Rectal smooth muscle tissue (tissue), 1 donor: ENCODE results near the gene ZMAT5.
"Not testable (repeated sequence)": the region's sequence is repeated elsewhere in the genome, so short reads cannot be mapped to it uniquely, and the experiment has no call there.

ENCODE experiments used
- H3K27ac ChIP-seq: one replicate; pipeline ENCODE4 v1.7.0; 2013; ENCODE audit warnings: low read depth, low read length, inconsistent platforms
- H3K27me3 ChIP-seq: one replicate; pipeline ENCODE4 v1.7.0; 2013; ENCODE audit warnings: low read length; ENCODE audit not compliant: control insufficient read depth, insufficient read depth
- H3K36me3 ChIP-seq: one replicate; pipeline ENCODE4 v1.7.0; 2013; ENCODE audit warnings: low read length; ENCODE audit not compliant: control insufficient read depth, insufficient read depth
- H3K4me1 ChIP-seq: one replicate; pipeline ENCODE4 v1.7.0; 2013; ENCODE audit warnings: low read length; ENCODE audit not compliant: control insufficient read depth, insufficient read depth
- H3K4me3 ChIP-seq: one replicate; pipeline ENCODE4 v1.7.0; 2013; ENCODE audit warnings: low read length
- H3K9ac ChIP-seq: one replicate; pipeline ENCODE4 v1.7.0; 2013; ENCODE audit warnings: low read length

ZMAT5 gene

DNA sequence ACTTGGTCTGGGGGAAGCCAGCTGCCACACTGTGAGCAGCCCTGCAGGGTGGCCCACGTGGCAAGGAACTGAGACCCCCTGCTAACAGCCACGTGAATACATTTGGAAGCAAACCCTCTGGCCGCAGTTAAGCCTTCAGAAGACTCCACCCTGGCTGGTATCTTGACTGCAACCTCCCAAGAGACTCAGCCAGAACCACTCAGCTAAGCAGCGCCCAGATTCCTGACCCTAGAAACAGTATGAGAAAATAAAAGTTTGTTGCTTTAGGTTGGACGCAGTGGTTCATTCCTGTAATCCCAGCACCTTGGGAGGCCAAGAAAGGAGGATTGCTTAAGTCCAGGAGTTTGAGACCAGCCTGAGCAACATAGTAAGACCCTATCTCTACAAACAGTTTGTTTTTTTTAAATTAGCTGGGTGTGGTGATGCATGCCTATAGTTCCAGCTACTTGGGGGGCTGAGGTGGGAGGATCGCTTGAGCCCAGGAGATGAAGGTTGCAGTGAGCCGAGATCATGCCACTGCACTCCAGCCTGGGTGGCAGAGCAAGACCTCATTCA lies 8.7 kb downstream of the ZMAT5 start:
- no peaks in the 10 kb centered on the region for H3K4me1 ChIP-seq
- no peak overlapping the region for H3K9ac ChIP-seq
- H3K36me3 ChIP-seq: peaks cover 4% of the 10 kb centered on the region
- no peak overlapping the region for H3K4me3 ChIP-seq
- H3K27ac ChIP-seq: no peak overlapping the region
- H3K27me3 ChIP-seq: no peaks in the 10 kb centered on the region

DNA sequence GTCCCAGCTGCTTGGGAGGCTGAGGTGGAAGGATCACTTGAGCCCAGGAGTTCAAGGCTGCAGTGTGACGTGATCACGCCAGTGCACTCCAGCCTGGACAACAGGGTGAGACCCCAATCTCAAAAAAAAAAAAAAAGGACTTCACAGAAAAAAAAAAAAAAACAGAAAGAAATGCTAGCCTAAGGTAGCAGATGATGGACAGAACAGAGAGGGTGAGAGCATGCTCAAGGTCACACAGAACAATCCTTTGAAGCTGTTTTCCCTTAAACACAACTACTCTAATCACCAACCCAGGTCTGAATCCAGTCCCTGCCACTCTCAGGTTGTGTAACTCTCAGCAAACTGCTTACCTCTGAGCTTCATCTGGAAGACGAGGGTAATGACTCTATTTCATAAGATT lies 9.7 kb downstream of the ZMAT5 start:
- Histone ChIP-seq H3K9ac (no peak overlapping the region), H3K27me3 (no peaks in the 10 kb centered on the region), H3K4me1 (no peaks in the 10 kb centered on the region), H3K36me3 (peaks cover 4% of the 10 kb centered on the region), H3K4me3 (no peak overlapping the region), H3K27ac (no peak overlapping the region)

DNA sequence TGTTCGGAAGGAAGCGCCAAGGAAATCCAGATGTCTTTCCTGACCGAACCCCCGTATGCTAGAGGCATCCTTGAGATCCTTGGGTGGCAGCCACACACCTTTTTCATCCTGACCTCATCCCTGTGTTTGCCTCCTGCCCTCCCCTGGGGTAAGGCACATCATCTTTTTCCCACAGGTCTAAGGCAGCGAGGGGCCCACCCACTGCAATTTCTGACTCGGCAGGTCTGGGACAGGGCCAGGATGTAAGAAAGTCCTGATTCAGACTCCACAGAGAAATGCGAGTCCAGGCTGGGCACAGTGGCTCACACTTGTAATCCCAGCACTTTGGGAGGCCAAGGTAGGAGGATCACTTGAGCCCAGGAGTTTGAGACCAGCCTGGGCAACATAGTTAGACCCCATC lies 10.5 kb downstream of the ZMAT5 start:
- Histone ChIP-seq H3K27ac (no peak overlapping the region), H3K4me1 (no peaks in the 10 kb centered on the region), H3K4me3 (no peak overlapping the region), H3K36me3 (peaks cover 4% of the 10 kb centered on the region), H3K27me3 (no peaks in the 10 kb centered on the region), H3K9ac (no peak overlapping the region)

DNA sequence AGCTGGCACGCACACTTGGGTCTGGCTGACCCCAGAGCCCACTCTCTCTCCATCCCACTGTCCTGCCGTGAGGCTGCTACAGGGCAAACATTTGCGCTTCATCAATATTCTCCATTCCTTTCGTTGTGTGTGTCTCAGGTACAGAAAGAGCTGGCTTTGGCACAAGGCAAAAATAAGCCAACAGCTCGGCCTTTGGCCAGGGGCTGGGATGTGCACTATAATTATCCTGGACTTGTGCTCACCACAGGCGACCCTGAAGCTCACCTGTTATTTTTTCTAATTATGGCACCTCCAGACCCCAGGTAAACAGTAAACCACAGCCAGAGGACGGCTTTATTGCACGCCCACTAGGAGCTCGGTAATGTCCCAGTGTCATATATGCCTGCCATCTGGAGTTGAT lies 10.9 kb downstream of the ZMAT5 start:
- H3K27me3 ChIP-seq: no peaks in the 10 kb centered on the region
- H3K36me3 ChIP-seq: peaks cover 4% of the 10 kb centered on the region
- no peak overlapping the region for H3K27ac ChIP-seq
- no peak overlapping the region for H3K4me3 ChIP-seq
- no peak overlapping the region for H3K9ac ChIP-seq
- H3K4me1 ChIP-seq: no peaks in the 10 kb centered on the region

DNA sequence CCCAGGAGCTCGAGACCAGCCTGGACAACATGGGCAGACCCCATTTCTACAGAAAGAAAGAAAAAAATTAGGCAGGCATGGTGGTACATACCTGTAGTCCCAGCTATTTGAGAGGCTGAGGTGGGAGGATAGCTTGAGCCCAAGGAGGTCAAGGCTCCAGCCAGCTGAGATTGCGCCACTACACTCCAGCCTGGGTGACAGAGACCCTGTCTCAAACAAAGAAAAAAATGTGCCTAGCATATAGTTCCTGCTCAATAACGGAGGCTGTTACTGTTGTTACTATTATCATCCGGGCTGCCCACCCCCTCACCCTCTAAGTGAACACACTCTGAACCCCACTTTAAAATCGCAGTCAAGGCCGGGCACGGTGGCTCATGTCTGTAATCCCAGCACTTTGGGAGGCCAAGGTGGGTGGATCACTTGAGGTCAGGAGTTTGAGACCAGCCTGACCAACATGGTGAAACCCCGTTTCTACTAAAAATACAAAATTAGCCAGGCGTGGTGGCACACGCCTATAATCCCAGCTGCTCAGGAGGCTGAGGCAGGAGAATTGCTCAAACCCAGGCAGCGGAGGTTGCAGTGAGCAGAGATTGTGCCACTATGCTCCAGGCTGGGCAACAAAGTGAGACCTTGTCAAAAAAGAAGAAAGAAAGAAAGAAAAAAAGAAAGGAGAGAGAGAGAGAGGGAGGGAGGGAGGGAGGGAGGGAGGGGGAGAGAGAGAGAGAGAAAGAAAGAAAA lies 12.0 kb downstream of the ZMAT5 start:
- not testable (repeated sequence) for H3K27me3 ChIP-seq, H3K9ac ChIP-seq, H3K36me3 ChIP-seq, H3K27ac ChIP-seq, H3K4me3 ChIP-seq, H3K4me1 ChIP-seq

DNA sequence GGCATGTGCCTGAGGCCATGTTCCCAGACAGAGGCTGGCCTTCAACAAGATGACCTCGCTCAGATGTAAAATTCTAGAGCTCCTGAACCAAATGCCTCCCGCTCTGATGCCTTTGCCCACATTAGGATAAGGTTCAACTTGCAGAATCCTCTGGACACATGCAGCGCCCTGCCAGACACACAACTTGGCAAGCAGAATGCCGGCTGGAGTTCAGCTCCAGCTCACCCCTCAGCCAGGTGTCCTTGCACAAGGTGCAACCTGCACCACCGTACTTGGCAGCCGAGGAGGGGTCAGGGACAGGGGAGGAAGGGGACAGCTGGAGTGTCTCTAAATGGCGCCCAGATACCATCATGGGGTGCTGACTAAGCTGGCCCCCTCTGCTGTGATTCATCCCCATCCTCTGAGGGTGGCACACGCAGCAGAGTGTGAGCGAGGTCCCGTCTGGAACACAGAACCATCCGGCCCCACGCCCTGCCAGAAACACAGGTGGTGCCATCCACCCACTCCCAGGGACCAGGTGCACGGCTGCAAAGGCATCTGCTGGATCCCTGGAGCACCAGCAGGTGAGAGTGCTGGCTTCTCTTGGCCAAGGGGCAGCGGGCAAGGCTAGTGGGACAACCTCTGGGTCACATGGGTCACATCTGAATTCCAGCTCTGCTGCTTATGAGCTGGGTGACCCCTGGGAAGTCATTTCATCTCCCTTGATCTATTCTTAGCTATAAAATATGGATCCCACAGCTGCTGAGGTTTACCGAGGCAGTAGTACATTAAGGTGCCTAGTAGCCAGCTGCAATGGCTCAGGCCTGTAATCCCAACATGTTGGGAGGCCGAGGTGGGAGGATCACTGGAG lies 12.8 kb downstream of the ZMAT5 start:
- no peaks in the 10 kb centered on the region for H3K27me3 ChIP-seq
- H3K36me3 ChIP-seq: peaks cover 4% of the 10 kb centered on the region
- no peak overlapping the region for H3K9ac ChIP-seq
- no peak overlapping the region for H3K4me3 ChIP-seq
- no peaks in the 10 kb centered on the region for H3K4me1 ChIP-seq
- H3K27ac ChIP-seq: no peak overlapping the region

DNA sequence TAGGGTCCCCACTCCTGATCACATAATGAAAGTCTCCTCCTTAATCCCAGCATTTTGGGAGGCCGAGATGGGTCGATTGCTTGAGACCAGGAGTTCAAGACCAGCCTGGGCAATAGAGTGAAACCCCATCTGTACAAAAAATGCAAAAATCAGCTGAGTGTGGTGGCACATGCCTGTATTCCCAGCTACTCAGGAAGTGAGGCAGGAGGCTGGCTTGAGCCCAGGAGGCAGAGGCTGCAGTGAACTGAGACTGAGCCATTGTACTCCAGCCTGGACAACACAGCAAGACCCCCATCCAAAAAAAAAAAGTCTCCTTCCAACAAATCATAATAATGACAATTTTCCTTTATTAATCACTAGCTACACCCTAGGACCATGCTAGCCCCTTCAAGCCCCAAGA lies 15.1 kb downstream of the ZMAT5 start:
- Histone ChIP-seq H3K9ac (no peak overlapping the region), H3K4me1 (no peaks in the 10 kb centered on the region), H3K27ac (no peak overlapping the region), H3K36me3 (peaks cover 16% of the 10 kb centered on the region), H3K27me3 (no peaks in the 10 kb centered on the region), H3K4me3 (no peak overlapping the region)

DNA sequence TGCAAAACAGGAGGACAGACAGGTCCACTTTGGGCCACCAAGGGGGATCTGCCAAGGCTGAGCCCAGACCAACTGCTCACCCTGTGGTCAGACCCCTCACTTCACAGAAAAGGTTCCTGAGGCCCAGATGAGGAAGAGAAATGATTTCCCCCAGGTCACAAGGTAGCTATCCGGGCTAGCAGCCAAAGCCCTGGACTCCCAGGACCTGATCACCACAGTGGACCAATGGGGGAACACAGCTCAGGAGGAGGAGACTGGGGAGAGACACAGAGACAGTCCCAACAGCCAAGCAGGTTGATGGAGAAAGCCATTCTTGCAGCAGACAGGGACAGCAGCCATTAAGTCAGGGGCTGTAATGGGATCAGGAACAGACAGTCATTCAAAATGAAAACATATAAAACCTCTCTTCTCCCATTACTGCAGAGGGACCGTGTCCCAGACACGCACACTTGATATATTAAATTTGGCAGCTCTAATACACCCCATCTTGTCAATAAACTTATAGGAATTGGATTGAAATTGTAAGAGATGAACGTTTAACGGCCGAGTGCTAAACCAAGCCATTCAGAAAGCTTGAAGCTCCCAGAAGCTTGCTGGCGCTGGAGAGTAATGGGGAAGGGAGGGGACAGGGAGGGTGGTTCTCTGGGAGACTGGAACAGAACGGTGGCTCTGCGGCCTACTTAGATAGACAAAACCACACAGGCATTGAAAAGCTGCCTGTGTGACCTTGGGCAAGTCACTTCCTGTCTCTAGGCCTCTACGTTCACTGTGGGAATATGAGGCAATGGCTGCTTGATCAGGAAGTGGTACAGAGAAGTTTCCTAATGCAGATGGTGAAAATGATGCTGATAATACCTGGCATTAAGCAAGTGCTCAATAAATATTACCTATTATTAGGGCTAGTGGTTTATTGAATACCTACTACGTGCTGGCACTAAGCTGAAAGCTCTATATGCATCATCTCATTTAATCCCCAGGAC lies 16.0 kb downstream of the ZMAT5 start:
- Histone ChIP-seq H3K36me3 (peaks cover 16% of the 10 kb centered on the region), H3K27ac (no peak overlapping the region), H3K9ac (no peak overlapping the region), H3K4me3 (no peak overlapping the region), H3K27me3 (no peaks in the 10 kb centered on the region), H3K4me1 (no peaks in the 10 kb centered on the region)

DNA sequence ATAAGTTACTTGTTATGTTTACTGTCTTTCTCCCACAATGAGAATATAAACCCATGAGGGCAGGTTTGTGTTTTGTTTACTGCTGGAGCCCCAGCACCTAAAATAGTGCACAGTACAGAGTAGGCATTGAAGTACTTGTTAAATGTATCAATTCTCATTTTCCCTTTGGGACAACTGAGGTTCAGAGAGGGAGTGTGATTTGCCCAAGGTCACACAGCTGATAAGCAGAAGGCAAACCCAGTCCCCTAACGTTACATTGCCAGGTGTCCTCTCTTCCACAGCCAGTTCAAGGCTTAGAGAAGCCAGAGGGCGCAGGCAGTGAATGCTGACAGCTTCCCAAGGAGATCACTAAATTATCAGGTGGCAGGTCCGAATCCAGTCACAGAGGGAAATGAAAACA lies 16.8 kb downstream of the ZMAT5 start:
- Histone ChIP-seq H3K27me3 (no peaks in the 10 kb centered on the region), H3K9ac (no peak overlapping the region), H3K36me3 (peaks cover 16% of the 10 kb centered on the region), H3K4me3 (no peak overlapping the region), H3K27ac (no peak overlapping the region), H3K4me1 (no peaks in the 10 kb centered on the region)

DNA sequence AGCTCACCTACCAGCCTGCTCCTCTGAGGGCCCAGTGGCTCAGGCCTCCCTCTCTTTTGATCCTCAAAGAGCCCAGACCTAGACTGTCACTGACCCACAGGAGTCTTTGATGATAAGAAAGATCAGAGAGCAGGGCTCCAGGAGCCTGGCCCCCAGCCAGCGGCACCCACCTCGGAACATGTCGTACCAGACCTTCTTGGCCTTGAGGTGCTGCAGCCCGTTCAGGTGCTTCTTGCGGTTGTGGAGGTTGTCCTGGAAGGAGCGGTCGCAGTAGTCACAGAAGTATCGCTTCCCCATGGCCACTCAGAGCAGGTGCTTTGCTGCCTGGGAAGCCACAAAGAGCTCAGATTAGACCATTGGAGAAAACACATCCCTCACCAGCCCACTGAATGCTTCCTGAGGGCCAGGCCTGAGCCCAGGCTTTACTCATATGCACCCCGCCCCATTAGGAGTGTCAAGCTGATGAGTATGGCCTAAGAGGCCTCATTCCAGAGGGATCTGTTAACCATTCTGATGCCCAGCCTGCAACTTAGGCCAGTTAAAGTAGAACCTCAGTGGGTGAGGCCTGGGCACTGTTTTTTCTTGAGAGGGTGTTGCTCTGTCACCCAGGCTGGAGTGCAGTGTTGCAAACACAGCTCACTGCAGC lies 18.4 kb downstream of the ZMAT5 start:
- no peak overlapping the region for H3K9ac ChIP-seq
- no peaks in the 10 kb centered on the region for H3K4me1 ChIP-seq
- no peak overlapping the region for H3K4me3 ChIP-seq
- H3K27me3 ChIP-seq: no peaks in the 10 kb centered on the region
- no peak overlapping the region for H3K27ac ChIP-seq
- H3K36me3 ChIP-seq: peaks cover 12% of the 10 kb centered on the region

DNA sequence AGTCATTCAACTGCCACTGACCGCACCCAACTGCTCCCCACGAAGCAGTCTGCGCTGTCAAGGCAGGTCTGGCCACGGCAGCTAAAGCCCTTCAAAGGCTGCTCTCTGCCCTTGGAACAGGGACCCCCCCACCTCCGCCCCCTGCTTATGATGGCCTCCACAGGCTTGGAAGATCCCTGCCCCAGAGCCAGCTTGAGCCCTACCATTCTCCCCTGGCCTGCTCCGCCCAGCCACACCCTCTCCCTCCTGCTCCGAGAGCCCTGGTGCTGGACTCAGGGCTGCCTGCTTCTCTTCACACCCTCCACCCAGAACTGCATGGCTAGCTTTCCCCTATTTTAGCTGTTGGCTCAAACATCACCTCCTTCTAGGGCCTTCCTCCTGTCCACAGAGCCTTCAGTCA lies 19.0 kb downstream of the ZMAT5 start:
- Histone ChIP-seq H3K36me3 (peaks cover 12% of the 10 kb centered on the region), H3K4me1 (no peaks in the 10 kb centered on the region), H3K9ac (no peak overlapping the region), H3K27ac (no peak overlapping the region), H3K4me3 (no peak overlapping the region), H3K27me3 (no peaks in the 10 kb centered on the region)
